HG03097 (cell line): ENCODE measurements around the gene SLC40A1.

ENCODE experiments used
- ATAC-seq: cut with Tn5 transposase; IDR thresholded peaks from one replicate; pipeline ENCODE4 v1.9.1; 2021; ENCODE audit not compliant: unreplicated experiment, low FRiP score

SLC40A1 gene

DNA sequence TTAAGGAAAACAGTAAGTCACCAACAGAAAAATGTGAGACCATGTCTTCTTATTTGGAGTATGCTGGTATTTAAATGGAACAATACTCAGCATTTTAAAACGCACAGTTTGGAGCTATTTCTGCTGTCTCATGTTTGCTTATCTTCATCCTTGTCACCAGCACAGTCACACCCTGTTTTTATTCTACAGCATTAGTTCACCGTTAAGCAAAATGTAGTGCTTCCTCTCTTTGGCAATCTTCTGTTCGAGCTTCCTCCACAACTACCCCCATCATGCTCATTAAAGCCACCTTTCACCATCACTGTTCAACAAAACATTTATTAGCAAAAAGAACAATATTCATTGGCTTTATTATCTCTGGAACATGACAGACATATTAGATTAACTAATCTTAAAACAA, 64.0 kb downstream of the SLC40A1 start:
- no peak for ATAC-seq

DNA sequence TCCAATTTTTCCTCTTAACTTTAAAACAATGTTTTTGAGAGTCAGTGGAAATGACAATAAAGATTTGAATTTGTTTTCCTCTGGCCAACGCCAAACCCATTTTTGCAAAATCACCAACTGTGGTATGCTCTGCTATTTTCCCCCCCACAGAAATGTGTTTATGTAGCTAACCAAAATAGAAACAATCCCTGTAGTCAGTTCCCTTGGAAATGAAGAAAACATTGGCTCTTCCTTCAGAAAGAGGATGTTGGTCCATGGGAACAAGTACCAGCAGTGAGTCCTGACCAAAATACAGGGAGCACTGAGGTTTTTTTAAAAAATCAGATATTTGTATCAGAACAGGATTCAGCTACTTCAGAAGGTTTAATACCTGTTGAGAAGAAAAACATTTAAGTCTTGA, 65.3 kb downstream of the SLC40A1 start:
- ATAC-seq: no peak

DNA sequence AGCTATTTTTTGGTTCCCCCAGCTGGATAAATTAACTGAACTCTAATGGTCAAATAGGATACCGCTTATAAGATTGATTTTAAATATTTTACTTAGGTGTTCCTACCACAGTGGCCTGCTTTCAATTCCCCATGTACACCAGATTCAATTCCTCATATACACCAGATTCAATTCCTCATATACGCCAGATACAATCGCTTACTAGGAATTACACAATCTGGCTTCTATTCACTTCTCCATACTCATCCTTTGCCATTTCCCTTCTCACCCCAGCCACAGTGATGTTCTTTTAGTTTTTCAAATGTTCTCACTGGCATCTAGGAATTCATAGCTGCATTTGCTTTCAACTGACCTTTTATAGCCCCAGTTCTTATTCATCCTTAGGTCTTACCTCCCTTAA, 66.5 kb downstream of the SLC40A1 start:
- no peak for ATAC-seq

DNA sequence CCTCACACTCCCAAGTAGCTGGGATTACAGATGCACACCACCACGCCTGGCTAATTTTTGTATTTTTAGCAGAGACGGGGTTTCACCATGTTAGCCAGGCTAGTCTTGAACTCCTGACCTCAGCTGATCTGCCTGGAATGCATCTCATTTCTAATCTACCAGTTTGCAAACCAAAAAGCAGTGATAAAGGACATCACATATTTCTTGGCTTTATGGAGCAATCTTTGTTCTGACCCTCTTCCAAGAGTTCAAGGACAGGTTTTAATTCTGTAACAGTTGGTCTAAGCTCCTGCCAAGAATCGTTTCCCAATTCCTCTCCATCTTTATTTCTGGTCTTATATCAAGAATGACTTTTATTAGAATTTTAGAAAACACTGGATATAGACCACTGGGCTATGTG, 67.7 kb downstream of the SLC40A1 start:
- ATAC-seq: no peak

DNA sequence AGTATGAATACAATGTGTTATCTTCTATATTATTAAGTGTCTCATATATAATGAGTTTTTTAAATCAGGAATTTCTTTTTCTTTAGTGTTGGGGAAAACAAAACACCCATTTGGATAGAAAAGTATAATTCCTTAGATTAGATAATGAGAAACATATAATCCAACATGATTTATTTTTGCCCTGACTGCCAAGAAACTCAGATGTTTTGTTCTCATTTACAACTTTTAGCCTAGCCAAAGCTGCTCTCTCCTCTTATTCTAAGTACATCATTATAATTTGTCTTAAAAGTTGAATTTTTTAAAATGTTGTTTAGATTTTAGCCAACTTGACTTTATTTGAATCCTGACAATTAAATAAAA, 68.6 kb downstream of the SLC40A1 start:
- ATAC-seq: no peak

DNA sequence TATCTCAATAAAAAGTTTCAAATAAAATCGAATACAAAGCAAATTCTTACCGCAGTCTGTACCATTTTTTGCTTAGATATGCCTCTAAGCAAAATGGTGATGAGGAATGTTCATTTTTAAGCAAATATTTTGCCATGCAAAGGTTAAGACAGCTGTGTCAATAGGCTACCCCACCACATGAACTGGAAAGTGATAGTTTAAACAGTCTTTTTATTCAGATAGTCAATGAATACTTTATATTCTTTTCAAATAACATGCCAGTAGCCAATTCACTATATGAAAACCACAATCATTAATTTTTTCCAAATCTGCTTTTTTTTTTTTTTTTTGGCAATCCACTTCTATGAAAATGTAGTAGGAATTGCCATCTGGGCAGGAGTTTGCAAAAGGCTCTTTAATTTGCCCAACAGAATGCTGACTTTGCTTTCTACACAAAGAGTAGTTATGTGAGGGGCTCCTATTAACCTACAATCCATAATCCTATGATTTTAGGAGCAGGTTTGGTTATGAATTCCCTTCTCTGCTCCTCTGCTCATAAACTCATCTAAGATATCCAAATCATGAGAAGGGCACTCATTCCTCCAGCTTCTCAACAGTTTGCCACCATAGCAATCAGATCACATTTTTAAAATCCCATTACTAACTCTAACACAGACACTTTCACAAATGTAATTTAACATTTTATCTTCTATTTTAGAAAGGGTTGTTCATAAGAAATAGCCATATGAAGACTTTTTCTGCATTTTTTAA, 69.2 kb downstream of the SLC40A1 start:
- no peak for ATAC-seq
